DND-41 (cell line): ENCODE measurements around the gene CNTN5.

Experiments
- ATAC-seq: fragments of 200-7000 bp; cut with Tn5 transposase; 3 replicates; pipeline ENCODE4 v1.9.1; 2021; ENCODE audit warnings: low read depth; ENCODE audit not compliant: insufficient read depth
- DNase-seq: peaks from one replicate; pipeline ENCODE4 v3.0.0-alpha.2; 2020
- H2AFZ ChIP-seq: 2 replicates; pipeline ENCODE4 v1.6.0; 2012; ENCODE audit warnings: low read depth, low read length
- H3K27ac ChIP-seq: 2 replicates; pipeline ENCODE4 v1.5.1; 2012; ENCODE audit warnings: low read length, inconsistent platforms
- H3K27me3 ChIP-seq: fragments of 200-600 bp; sonication (generic); 2 replicates; pipeline ENCODE4 v1.6.0; 2012; ENCODE audit warnings: low read length, mild to moderate bottlenecking, inconsistent platforms; ENCODE audit not compliant: insufficient read depth, poor library complexity
- H3K36me3 ChIP-seq: 2 replicates; pipeline ENCODE4 v1.5.1; 2012; ENCODE audit warnings: low read length, inconsistent platforms; ENCODE audit not compliant: insufficient read depth
- H3K4me1 ChIP-seq: 2 replicates; pipeline ENCODE4 v1.5.1; 2012; ENCODE audit warnings: mild to moderate bottlenecking, low read length; ENCODE audit not compliant: insufficient read depth
- H3K4me2 ChIP-seq: 2 replicates; pipeline ENCODE4 v1.6.0; 2012; ENCODE audit warnings: mild to moderate bottlenecking, moderate library complexity, low read length, inconsistent platforms; ENCODE audit not compliant: insufficient read depth
- H3K4me3 ChIP-seq, 2 experiments: fragments of 200-600 bp in 1 of 2; shearing (Covaris generic) in 1 of 2; 2 replicates each; pipeline ENCODE4 v1.5.1; 2012 to 2016; ENCODE audit warnings: inconsistent platforms in 2 of 2, low read length in 2 of 2, mild to moderate bottlenecking in 2 of 2, low read depth in 1 of 2, moderate library complexity in 1 of 2
- H3K79me2 ChIP-seq: 2 replicates; pipeline ENCODE4 v1.6.0; 2012; ENCODE audit warnings: low read length, inconsistent platforms; ENCODE audit not compliant: insufficient read depth
- H3K9ac ChIP-seq: 2 replicates; pipeline ENCODE4 v1.6.0; 2012; ENCODE audit warnings: low read depth, mild to moderate bottlenecking, inconsistent platforms, low read length, moderate library complexity
- H3K9me3 ChIP-seq: 2 replicates; pipeline ENCODE4 v1.5.1; 2012; ENCODE audit warnings: low read length, moderate library complexity, mild to moderate bottlenecking, inconsistent platforms; ENCODE audit not compliant: insufficient read depth, severe bottlenecking
- H4K20me1 ChIP-seq: 2 replicates; pipeline ENCODE4 v1.6.0; 2012; ENCODE audit warnings: low read length; ENCODE audit not compliant: insufficient read depth
- EZH2 ChIP-seq: IDR thresholded peaks from 3 replicates; pipeline ENCODE4 v1.6.1; 2012; ENCODE audit warnings: borderline replicate concordance, low read depth, mild to moderate bottlenecking, moderate library complexity, low read length, inconsistent platforms; ENCODE audit not compliant: severe bottlenecking
- TF ChIP-seq, protein P1 (sequence below): IDR thresholded peaks from 2 replicates; pipeline ENCODE4 v1.5.1; 2012; ENCODE audit warnings: borderline replicate concordance, low read length, moderate library complexity, mild to moderate bottlenecking; ENCODE audit not compliant: poor library complexity, severe bottlenecking; ENCODE audit errors: extremely low read depth

Gene CNTN5

DNA sequence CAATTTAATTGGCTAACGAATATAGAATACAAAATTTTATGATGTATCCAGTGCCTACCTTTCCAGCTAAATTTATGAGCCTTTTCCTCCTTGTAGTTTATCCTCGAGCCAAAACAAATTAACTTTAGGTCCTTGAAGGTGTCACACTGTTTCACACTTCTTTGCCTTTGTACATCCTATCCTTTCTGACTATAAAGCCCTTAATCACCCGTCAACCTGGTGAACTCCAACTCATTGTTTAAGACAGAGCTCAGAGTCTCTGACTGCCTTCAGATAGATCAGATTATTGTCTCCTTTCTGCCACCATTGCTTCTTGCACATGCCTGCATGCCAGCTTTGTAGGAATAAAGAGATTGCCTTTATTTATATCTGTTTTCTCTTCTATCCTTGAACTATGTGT lies 58.8 kb downstream of the CNTN5 start:
- H3K9ac ChIP-seq: no peak overlapping the region
- no peak overlapping the region for H3K4me3 ChIP-seq
- H3K27ac ChIP-seq: no peak overlapping the region
- no peaks in the 10 kb centered on the region for H3K36me3 ChIP-seq
- TF ChIP-seq, protein P1, sequence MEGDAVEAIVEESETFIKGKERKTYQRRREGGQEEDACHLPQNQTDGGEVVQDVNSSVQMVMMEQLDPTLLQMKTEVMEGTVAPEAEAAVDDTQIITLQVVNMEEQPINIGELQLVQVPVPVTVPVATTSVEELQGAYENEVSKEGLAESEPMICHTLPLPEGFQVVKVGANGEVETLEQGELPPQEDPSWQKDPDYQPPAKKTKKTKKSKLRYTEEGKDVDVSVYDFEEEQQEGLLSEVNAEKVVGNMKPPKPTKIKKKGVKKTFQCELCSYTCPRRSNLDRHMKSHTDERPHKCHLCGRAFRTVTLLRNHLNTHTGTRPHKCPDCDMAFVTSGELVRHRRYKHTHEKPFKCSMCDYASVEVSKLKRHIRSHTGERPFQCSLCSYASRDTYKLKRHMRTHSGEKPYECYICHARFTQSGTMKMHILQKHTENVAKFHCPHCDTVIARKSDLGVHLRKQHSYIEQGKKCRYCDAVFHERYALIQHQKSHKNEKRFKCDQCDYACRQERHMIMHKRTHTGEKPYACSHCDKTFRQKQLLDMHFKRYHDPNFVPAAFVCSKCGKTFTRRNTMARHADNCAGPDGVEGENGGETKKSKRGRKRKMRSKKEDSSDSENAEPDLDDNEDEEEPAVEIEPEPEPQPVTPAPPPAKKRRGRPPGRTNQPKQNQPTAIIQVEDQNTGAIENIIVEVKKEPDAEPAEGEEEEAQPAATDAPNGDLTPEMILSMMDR: no peak
- no peak for TF ChIP-seq EZH2
- H3K79me2 ChIP-seq: no peaks in the 10 kb centered on the region
- no peak overlapping the region for H3K4me2 ChIP-seq
- H3K4me1 ChIP-seq: no peaks in the 10 kb centered on the region
- no peaks in the 10 kb centered on the region for H3K27me3 ChIP-seq
- H4K20me1 ChIP-seq: no peaks in the 10 kb centered on the region
- no peak overlapping the region for H2AFZ ChIP-seq
- H3K9me3 ChIP-seq: no peaks in the 10 kb centered on the region
- DNase-seq: no peak
- ATAC-seq: no peak

DNA sequence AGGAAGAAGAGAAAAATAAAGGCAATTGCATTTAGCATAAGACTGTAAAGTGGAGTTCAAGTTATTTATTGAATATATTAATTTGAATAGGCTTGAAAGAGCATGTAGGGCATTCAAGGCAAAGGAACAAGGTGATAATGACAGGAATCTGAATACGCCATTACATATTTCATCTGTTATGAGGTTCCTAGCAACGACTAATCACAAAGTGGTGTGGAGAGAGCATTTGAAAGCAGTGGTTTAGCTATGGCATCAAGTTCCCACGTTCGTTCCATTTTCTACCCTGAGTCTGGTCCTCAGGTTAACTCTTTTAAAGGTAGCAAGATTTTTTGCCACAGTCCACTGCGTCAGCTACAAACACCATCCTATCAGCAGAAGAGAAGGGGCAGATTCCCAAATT lies 59.4 kb downstream of the CNTN5 start:
- H3K4me2 ChIP-seq: no peak overlapping the region
- no peak for ATAC-seq

DNA sequence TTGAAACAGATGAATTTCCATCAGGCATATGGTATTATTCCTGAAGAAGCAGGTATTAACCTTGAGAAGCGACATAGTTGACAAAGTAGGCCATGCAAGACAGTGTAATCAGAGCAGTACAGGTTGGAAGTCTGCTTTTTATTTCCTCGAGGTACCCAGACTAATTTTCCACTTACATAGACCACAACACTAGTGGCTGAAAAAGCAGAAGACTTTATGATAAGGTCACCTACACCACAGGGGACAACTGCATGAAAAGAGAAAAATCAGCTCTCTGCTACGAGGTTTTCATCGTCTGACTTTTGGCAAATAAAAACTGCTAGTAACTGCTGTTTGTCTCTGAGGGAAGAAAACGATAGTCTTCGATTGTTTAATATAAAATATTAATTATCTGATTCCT lies 77.5 kb downstream of the CNTN5 start:
- peaks cover 6% of the 10 kb centered on the region for H3K9me3 ChIP-seq
- no peak overlapping the region for H3K9ac ChIP-seq
- no peaks in the 10 kb centered on the region for H3K4me1 ChIP-seq
- no peak overlapping the region for H3K27ac ChIP-seq
- H3K36me3 ChIP-seq: no peaks in the 10 kb centered on the region
- H3K4me3 ChIP-seq: no peak overlapping the region
- no peak for ATAC-seq
- no peaks in the 10 kb centered on the region for H3K79me2 ChIP-seq
- no peak for DNase-seq
- no peak overlapping the region for H3K4me2 ChIP-seq
- no peaks in the 10 kb centered on the region for H4K20me1 ChIP-seq
- no peak overlapping the region for H2AFZ ChIP-seq
- no peaks in the 10 kb centered on the region for H3K27me3 ChIP-seq
- no peak for TF ChIP-seq EZH2
- TF ChIP-seq, protein P1: no peak

More for the DNA sequence above, 59.4 kb downstream of the CNTN5 start:
- Histone ChIP-seq H3K9me3 (no peaks in the 10 kb centered on the region), H3K36me3 (no peaks in the 10 kb centered on the region), H3K4me3 (no peak overlapping the region), H4K20me1 (no peaks in the 10 kb centered on the region), H3K27ac (no peak overlapping the region), H3K4me1 (no peaks in the 10 kb centered on the region), H3K9ac (no peak overlapping the region), H3K27me3 (no peaks in the 10 kb centered on the region), H3K79me2 (no peaks in the 10 kb centered on the region), H2AFZ (no peak overlapping the region)
- DNase-seq: no peak
- no peak for TF ChIP-seq EZH2
- TF ChIP-seq, protein P1: no peak

DNA sequence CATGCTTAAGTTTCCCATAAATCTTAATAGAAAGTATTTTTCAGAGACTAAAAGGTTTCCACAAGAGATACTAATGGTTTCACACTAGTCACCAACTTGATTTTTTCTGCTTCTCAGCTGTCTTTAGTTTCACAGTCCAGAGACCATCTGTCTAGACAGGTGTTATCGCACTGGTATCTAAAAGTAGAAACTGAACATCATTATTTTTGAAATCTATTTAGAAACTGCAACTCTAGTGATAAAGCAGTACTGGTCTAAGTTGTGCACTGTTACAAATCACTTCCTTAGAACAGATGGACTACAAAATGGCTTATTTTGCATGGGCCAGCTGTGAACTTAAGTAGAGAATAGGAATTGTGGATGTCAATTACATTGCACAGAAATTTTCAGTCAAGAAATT lies 78.0 kb downstream of the CNTN5 start:
- no peak overlapping the region for H3K4me2 ChIP-seq
- DNase-seq: no peak
- H3K27ac ChIP-seq: no peak overlapping the region
- H3K9me3 ChIP-seq: peaks cover 6% of the 10 kb centered on the region
- H3K79me2 ChIP-seq: no peaks in the 10 kb centered on the region
- no peak for ATAC-seq
- TF ChIP-seq, protein P1: no peak
- no peak for TF ChIP-seq EZH2
- H2AFZ ChIP-seq: no peak overlapping the region
- H3K9ac ChIP-seq: no peak overlapping the region
- no peaks in the 10 kb centered on the region for H3K4me1 ChIP-seq
- H3K4me3 ChIP-seq: no peak overlapping the region
- H3K27me3 ChIP-seq: no peaks in the 10 kb centered on the region
- H4K20me1 ChIP-seq: no peaks in the 10 kb centered on the region
- H3K36me3 ChIP-seq: no peaks in the 10 kb centered on the region
